Gastrocnemius medialis (tissue), 4 donors: ENCODE data around the gene CSRNP3. TPM values are rescaled to one million over a fixed set of nuclear protein-coding genes. Genes with fewer than 3 reads are reported as not detected.

Experiments used
- ATAC-seq, 2 donors: fragments of 150-250 bp; one replicate each; pipeline ENCODE4 v1.9.1; 2016
- DNase-seq, 2 donors: peaks; one replicate each; pipeline ENCODE4 v3.0.0-alpha.2; 2019
- H3K27ac ChIP-seq, 4 donors: fragments of 200-600 bp; sonication (generic); 1 replicate in 1 of 4; 2 replicates in 3 of 4; pipeline ENCODE4 v1.5.1; 2016 to 2018; ENCODE audit warnings: mild to moderate bottlenecking in 2 of 4, moderate library complexity in 1 of 4
- H3K27me3 ChIP-seq, 3 donors: fragments of 200-600 bp; sonication (generic) in 2 of 3; 1 replicate in 1 of 3; 2 replicates in 2 of 3; pipeline versions ENCODE4 v1.5.1 to v1.6.0; 2016 to 2019; ENCODE audit warnings: mild to moderate bottlenecking in 1 of 3, moderate library complexity in 1 of 3
- H3K36me3 ChIP-seq, 2 donors: fragments of 200-600 bp; sonication (generic) in 1 of 2; one replicate each; pipeline ENCODE4 v1.5.1; 2017 to 2018
- H3K4me1 ChIP-seq, 2 donors: fragments of 200-600 bp; sonication (generic) in 1 of 2; one replicate each; pipeline ENCODE4 v1.5.1; 2016 to 2017; ENCODE audit warnings: mild to moderate bottlenecking in 2 of 2
- H3K4me3 ChIP-seq, 4 donors: fragments of 200-600 bp; sonication (generic) in 3 of 4; 1 replicate in 1 of 4; 2 replicates in 3 of 4; pipeline ENCODE4 v1.5.1; 2016 to 2019; ENCODE audit warnings: mild to moderate bottlenecking in 2 of 4
- H3K9me3 ChIP-seq, 3 donors: fragments of 200-600 bp; sonication (generic) in 2 of 3; 1 replicate in 1 of 3; 2 replicates in 2 of 3; pipeline ENCODE4 v1.5.1; 2016 to 2019
- POLR2A ChIP-seq, 2 donors: fragments of 450-650 bp; IDR thresholded peaks; one replicate each; pipeline ENCODE4 v1.6.1; 2017; ENCODE audit warnings: antibody characterized with exemption in 2 of 2, mild to moderate bottlenecking in 2 of 2, moderate library complexity in 2 of 2
- in situ Hi-C, 4 donors: fragments of 200-750 bp; cut with MboI; loops; one replicate each; pipeline versions ENCODE4 v1.15.0 to v1.8.0; 2017; ENCODE audit warnings: low sequenced_read_pairs in 4 of 4
- intact Hi-C: fragments of 100-400 bp; cut with DNase I; formaldehyde crosslinking; loops from one replicate; pipeline ENCODE4 v1.15.1; 2023; ENCODE audit warnings: low total_unique reads
- total RNA-seq, 4 donors: library from RNA; depleted of rRNA; stranded (reverse); fragments of >200 nt; gene quantifications; one replicate each; pipeline versions ENCODE4 v1.1.0 to v1.2.3, GENCODE V29; 2016
- TF ChIP-seq, protein P1 (sequence below), 5 experiments: fragments of 450-650 bp in 3 of 5; fragments of 200-600 bp in 2 of 5; sonication (generic) in 2 of 5; IDR thresholded peaks in 4 of 5; conservative IDR thresholded peaks in 1 of 5; 1 replicate in 4 of 5; 2 replicates in 1 of 5; pipeline ENCODE4 v1.5.1; 2016 to 2019; ENCODE audit warnings: antibody characterized with exemption in 5 of 5, mild to moderate bottlenecking in 3 of 5, moderate library complexity in 3 of 5

Gene CSRNP3
- total RNA-seq, 4 donors from 2014 or later = 0.05 to 0.27 (median 0.08) TPM

DNA sequence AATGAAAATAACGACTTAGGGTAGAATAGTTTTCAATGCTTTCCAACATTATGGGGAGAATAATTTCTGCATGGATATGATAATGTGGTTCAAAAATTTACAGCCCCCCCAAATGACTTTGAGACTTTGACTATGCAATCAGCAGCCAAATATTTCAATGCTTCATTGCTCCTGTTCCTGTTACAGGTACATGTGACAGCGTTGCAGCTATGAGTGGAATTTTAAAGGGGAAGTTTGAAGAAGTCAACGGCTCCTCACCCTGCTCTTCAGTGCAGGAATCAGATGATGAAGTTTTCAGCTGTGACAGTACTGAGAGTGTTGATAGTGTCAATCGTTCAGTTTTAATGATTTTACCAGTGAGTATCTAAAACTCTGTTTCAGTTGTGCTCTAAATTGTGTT lies 25.1 kb downstream of the CSRNP3 start:
- H3K9me3 ChIP-seq = no peaks in the 10 kb centered on the region
- H3K27ac ChIP-seq = no peak overlapping the region
- intact Hi-C loops (no loop called here), in situ Hi-C loops (no loop called here)
- H3K27me3 ChIP-seq = no peaks in the 10 kb centered on the region
- no peak for ATAC-seq
- no peak for DNase-seq
- H3K4me1 ChIP-seq = no peaks in the 10 kb centered on the region
- H3K36me3 ChIP-seq = no peaks in the 10 kb centered on the region
- no peak for TF ChIP-seq POLR2A (IDR thresholded peaks at IDR 0.05)
- TF ChIP-seq, protein P1, sequence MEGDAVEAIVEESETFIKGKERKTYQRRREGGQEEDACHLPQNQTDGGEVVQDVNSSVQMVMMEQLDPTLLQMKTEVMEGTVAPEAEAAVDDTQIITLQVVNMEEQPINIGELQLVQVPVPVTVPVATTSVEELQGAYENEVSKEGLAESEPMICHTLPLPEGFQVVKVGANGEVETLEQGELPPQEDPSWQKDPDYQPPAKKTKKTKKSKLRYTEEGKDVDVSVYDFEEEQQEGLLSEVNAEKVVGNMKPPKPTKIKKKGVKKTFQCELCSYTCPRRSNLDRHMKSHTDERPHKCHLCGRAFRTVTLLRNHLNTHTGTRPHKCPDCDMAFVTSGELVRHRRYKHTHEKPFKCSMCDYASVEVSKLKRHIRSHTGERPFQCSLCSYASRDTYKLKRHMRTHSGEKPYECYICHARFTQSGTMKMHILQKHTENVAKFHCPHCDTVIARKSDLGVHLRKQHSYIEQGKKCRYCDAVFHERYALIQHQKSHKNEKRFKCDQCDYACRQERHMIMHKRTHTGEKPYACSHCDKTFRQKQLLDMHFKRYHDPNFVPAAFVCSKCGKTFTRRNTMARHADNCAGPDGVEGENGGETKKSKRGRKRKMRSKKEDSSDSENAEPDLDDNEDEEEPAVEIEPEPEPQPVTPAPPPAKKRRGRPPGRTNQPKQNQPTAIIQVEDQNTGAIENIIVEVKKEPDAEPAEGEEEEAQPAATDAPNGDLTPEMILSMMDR (IDR thresholded peaks at IDR 0.05 in 4 of 5, conservative IDR thresholded peaks at IDR 0.05 in 1 of 5) = no peak
- no peak overlapping the region for H3K4me3 ChIP-seq

DNA sequence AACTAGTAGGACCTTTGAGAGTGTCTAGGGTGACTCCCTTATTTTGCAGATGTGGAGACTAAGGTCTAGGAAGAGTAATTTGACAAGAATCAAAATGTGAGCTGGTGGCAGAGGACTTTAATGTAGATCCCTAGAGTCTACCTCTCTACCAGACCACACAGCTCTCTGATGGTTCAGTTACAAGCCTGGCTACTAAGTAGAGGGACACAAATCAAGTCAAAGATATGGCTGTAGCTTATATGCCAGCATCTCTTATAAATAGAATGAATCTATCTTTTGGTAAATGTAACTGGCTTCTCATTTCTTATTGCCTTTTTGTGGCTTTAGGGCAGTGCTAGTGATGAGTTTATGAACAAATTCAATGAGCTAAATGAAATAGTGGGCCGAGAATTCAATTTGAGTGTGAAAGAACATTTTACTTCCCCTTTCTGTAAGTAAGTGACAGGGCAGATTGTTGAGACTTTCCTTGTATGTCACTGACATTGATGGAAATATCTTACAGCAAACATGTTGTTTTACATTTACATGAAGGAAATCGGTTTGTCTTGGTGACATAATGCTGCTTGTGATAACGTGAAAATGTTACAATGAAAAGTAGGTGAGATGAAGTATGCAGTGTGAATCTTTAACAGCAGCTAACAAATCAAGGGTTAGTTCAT lies 28.3 kb downstream of the CSRNP3 start:
- ATAC-seq (no peak), DNase-seq (no peak)
- in situ Hi-C loops (no loop called here), intact Hi-C loops (no loop called here)
- Histone ChIP-seq H3K27ac (no peak overlapping the region), H3K9me3 (no peaks in the 10 kb centered on the region), H3K4me3 (no peak overlapping the region), H3K4me1 (no peaks in the 10 kb centered on the region), H3K36me3 (no peaks in the 10 kb centered on the region), H3K27me3 (no peaks in the 10 kb centered on the region)
- TF ChIP-seq POLR2A (IDR thresholded peaks at IDR 0.05) = no peak
- TF ChIP-seq, protein P1 (IDR thresholded peaks at IDR 0.05 in 4 of 5, conservative IDR thresholded peaks at IDR 0.05 in 1 of 5) = no peak

DNA sequence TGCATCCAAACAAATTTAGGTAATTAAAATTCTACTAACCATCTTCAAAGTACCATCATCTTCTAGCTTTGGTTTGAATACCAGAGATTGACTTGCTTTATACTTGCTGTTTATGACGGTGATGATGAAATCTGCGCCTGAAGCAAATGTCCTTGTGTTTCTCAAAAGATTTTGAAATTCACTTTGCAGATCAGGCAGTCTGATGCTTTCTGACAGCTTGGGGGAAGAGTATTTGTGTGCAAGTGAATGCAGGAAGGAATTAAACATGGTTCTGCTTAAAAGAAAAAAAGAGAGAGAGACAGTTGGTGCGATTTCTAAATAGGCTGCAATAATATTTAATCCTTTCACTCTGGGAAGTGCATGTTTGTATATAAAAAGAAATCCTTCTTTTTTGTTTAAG lies 29.6 kb downstream of the CSRNP3 start:
- intact Hi-C loops = no loop called here
- in situ Hi-C loops = no loop called here
- Histone ChIP-seq H3K4me1 (no peaks in the 10 kb centered on the region), H3K27me3 (no peaks in the 10 kb centered on the region), H3K4me3 (no peak overlapping the region), H3K27ac (no peak overlapping the region), H3K36me3 (no peaks in the 10 kb centered on the region), H3K9me3 (no peaks in the 10 kb centered on the region)
- TF ChIP-seq, protein P1 (IDR thresholded peaks at IDR 0.05 in 4 of 5, conservative IDR thresholded peaks at IDR 0.05 in 1 of 5) = no peak
- ATAC-seq (no peak), DNase-seq (no peak)

DNA sequence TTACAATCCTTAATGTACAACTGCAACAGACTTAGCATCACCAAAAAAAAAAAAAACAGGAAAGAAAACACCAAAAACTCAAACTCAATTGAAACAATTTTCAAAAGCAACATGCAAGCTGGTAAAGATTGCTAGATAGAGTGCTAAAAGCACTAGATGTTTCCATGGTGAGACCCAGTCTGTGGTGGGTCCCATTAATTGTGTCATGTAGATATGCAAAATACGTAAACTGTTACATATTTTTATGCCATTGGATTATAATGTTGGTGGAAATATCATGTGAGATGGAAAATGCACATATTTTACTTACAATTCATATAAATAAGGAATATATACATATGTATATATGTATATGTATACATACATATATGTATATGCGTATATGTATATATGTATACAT lies 30.5 kb downstream of the CSRNP3 start:
- intact Hi-C loops (no loop called here), in situ Hi-C loops (no loop called here)
- Histone ChIP-seq H3K4me1 (no peaks in the 10 kb centered on the region), H3K4me3 (no peak overlapping the region), H3K36me3 (no peaks in the 10 kb centered on the region), H3K27me3 (no peaks in the 10 kb centered on the region), H3K9me3 (no peaks in the 10 kb centered on the region), H3K27ac (no peak overlapping the region)
- DNase-seq (no peak), ATAC-seq (no peak)
- TF ChIP-seq, protein P1 (IDR thresholded peaks at IDR 0.05 in 4 of 5, conservative IDR thresholded peaks at IDR 0.05 in 1 of 5) = no peak
- TF ChIP-seq POLR2A (IDR thresholded peaks at IDR 0.05) = no peak

DNA sequence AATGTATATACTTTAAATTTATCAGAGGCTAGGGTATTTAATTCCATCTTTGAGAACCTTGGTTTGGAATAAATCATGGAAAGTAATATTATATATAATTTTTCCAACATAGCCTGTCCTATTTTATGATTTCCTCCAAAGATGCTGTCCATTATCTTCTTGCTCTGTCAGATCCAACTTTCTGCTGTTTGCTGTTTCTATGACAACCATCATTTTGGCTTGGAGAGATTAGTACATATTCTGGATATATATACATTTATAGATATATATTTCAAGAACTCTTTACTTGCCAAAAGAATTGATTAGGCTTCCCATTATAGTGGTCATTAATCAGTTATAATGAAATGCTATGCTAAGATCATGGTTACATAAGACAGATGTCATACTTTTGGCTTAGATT lies 31.3 kb downstream of the CSRNP3 start:
- no peak overlapping the region for H3K27ac ChIP-seq
- no peak for TF ChIP-seq POLR2A (IDR thresholded peaks at IDR 0.05)
- TF ChIP-seq, protein P1 (IDR thresholded peaks at IDR 0.05 in 4 of 5, conservative IDR thresholded peaks at IDR 0.05 in 1 of 5) = no peak

More for the DNA sequence above, 31.3 kb downstream of the CSRNP3 start:
- H3K36me3 ChIP-seq = no peaks in the 10 kb centered on the region
- H3K4me3 ChIP-seq = no peak overlapping the region
- in situ Hi-C loops = no loop called here
- DNase-seq (no peak), ATAC-seq (no peak)
- no peaks in the 10 kb centered on the region for H3K9me3 ChIP-seq
- no peaks in the 10 kb centered on the region for H3K4me1 ChIP-seq
- intact Hi-C loops = no loop called here
- H3K27me3 ChIP-seq = no peaks in the 10 kb centered on the region
